NCI-H1105 (cell line): ENCODE data around the gene SIGLEC14.
A peak's percentile ranks its signal among the peaks of the same experiment; 100 is the strongest.
"Not testable (repeated sequence)": the region's sequence is repeated elsewhere in the genome, so short reads cannot be mapped to it uniquely, and the experiment has no call there.

Source experiments
- DNase-seq: peaks from one replicate; lab custom pipeline; 2025; lab: John Stamatoyannopoulos, UW

The SIGLEC14 gene, protein sequence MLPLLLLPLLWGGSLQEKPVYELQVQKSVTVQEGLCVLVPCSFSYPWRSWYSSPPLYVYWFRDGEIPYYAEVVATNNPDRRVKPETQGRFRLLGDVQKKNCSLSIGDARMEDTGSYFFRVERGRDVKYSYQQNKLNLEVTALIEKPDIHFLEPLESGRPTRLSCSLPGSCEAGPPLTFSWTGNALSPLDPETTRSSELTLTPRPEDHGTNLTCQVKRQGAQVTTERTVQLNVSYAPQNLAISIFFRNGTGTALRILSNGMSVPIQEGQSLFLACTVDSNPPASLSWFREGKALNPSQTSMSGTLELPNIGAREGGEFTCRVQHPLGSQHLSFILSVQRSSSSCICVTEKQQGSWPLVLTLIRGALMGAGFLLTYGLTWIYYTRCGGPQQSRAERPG

GRCh38 chr19:51646730-51647129, at the start of gene SIGLEC14:
TSS of gene SIGLEC14 (minus strand) at chr19:51646825. CDS start at chr19:51646759, 66 bp downstream.
- DNase-seq: not testable (repeated sequence)

DNA sequence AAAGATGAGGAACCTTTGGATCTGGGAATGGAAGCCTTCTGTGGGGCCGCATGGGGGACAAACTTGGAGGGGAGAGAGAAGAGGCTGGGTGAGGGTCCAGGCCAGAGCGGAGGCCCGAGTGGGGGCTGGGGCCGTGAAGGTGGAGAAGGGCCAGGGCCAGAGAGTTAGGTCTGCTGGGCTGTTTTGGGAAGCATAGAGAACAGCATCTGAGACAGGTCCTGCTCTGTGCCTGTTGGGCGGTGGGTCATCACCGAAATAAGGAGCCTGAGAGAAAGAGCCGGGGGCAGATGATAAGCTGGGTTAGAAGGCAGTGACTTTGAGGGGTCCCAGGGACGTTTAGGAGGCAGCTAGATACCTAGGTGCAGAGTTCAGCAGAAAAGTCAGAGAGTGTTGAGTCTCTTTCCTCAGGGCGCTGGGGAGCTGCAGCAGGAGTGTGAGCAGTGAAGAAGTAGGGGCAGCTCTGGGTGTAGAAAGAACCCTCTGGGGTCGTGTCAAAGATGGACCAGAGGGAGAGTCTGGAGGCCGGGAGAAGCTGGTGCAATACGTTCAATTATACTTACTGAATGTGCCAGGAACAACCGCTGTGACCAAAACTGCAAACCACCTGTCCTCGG, 49.2 kb upstream of the SIGLEC14 start:
- no peak for DNase-seq

DNA sequence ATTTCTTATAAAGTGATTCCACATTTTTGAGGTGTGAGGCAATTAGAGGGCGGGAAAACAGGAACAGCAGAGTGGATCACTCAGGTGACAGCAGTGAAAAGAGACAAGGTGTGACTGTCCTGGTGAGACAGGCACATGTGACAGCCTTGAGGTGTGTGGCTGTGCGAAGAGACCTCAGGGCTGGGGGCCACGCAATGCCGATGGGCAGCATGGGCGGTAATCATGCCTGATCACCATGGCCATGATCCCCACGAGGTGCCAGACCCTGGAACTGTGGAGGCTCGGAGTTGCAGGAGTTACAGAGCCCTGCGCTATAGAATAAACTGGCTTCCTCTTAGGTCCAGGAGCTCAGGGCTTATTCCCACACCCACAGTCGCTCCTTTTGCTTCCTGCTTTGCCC, 48.5 kb upstream of the SIGLEC14 start:
- DNase-seq: no peak

DNA sequence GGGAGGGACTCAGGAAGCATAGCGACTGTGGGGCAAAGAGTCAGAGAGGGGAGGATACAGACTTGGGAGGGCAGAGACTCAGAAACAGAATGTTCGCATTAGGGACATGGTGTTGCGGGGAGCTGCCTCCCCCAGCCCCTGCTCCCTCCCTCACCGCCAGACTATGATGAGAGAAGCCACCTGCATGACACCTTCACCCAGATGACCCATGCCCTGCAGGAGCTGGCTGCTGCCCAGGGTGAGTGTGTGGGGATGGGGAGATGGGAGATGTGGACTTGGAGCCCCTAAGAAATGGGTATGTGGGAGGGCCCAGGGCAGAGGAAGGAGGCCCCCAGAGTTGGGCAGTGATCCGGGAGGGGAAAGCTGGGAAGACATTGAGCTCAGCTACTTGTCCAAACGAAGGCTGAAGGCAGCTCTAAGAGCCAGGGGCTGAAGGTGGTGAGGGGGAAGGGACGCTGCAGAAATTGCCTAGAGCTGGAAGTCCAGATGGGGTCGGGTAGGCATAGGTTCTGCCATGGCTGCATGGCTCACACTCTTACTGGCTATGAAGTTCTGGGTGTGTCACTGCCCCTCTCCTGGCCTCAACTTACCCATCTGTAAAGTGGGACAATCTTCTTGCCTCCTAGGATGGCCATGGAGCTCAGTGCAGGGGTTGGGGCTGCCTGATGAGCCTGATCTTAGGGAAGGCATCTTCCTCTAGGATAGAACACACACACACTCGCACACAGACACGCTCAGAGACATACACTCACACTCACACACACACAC, 47.9 kb upstream of the SIGLEC14 start:
- DNase-seq: no peak

DNA sequence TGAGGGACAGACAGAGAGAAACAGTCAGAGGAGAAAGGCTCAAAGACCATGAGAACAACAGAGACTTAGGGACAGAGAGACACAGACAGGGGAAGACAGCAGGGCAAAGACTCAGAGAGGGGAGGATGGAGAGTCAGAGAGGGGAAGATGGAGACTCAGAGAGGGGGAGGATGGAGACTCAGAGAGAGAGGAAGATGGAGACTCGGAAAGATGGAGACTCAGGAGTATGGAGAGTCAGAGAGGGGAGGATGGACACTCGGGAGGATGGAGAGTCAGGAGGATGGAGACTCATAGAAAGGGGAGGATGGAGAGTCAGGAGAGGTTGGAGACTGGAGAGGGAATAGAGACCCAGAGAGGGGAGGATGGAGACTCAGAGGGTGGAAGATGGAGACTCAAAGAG, 47.2 kb upstream of the SIGLEC14 start:
- no peak for DNase-seq

DNA sequence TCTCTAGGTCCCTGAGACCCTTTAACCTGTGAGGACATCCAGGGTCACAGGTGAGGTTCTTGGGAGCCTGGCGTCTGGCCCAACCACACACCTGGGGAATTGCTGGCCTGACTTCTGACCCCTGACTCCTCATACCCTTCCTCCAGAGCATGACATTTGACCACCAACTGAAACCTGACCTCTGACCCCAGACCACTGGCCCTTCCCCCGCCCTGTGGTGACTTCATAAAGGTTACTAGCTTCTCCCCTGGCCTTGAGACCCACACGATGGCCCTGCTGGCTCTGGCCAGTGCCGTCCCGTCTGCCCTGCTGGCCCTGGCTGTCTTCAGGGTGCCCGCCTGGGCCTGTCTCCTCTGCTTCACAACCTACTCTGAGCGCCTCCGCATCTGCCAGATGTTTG, 46.6 kb upstream of the SIGLEC14 start, which contains the start of gene SPACA6:
SPACA6 (plus strand) TSS at position 71 of the 400 bp plus-strand sequence; CDS start at position 268, 197 bp downstream.
- DNase-seq: no peak

GRCh38 chr19:51692468-51692867, 45.8 kb upstream of the SIGLEC14 start:
- DNase-seq: no peak

DNA sequence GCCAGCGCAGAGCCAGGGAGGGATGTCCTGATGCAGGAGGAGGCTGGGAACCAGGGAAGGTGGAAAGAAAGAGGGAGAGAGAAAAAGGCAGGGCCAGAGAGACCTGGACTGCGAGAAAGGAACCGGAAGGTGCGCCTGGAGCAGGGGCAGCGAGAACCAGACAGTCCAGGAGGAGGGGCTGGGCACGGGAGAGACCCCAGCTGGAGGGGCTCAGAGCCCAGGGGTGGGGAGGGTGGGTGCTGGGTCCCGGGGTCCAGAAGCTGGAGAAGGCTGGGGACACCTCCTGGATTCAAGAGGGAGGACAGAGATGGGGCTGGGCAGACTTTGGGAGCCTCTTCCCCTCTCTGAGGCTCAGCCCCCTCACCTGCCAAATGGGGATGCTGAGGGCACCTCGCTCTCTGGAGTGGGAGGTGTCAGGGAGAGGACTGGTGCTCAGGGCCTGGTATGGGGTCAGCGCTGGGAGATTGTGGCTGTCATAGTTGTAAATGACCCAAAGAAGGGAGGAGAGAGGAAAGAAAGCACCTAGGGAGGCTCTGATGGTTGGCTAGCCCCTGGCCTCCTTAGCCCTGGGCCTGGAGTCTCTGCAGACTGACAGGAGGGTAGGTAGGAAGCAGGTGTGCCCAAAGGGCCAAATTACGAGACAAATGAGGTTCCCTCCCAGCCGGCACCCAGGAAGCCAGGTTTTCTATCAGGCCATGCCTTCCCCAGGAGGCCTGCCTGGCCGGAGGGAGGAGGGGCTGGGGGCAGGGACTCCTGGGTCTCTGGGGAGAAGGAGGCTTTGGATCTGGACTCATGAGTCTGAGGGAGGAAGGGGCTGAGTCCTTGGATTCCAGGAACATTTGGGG, 45.2 kb upstream of the SIGLEC14 start:
- DNase-seq: no peak

DNA sequence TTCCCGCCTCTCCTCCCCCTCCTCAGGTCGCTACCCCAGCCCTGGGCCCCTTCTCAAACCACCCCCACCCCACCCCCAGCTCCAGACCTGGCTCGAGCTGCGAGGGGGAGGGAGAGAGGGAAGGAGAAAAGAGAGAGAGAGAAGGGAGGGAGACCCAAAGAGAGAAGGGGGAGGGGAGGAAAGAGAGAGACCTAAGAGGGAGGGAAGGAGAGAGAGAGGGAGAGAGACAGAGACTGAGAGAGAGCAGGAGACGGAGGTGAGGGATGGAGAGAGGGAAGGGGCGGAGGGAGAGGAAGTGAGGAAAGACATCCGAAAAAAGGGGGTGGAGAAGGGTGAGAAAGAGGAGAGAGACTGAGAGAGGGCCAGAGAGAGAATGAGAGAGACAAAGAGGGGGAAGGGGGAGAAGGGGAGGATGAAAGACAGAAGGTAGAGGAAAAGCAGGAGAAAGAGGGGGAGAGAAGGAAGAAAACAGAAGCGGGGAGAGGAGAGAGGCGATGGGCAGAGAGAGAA, 44.5 kb upstream of the SIGLEC14 start:
- no peak for DNase-seq

- peak; percentile 54 for DNase-seq
Measured at GRCh38 chr19:51690454-51691073, 43.9 kb upstream of the SIGLEC14 start.

DNA sequence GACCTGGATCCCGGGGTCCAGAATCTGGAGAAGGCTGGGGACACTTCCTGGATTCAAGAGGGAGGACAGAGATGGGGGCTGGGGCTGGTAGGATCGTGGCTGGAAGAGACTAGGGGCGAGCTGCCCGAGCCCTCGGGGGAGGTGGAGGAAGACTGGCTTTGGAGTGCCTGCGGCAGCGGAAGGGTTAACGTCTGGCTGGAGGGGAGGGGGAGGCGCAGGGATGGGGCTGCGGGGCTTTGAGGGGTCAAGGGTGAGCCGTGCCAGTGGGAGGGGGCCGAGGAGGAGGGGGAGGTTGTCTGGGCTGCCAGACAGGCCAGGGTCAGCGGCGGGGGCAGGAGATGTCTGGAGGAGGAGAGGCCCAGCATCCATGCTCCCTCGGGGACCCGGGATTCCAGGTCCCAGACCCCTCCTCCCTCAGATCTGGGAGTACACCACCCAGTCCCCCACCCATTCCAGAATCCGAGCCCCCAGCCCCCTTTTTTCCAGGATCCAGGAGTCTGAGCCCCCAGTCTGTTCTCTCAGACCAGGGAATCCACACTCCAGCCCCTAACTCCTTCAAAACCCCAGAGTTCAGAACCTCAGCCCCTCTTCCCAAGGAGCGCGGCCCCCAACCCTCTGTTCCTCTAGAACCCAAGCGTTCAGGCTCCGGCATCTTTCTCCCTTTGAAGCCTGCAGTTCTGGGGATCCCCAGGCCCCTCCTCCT, 43.3 kb upstream of the SIGLEC14 start:
- no peak for DNase-seq

DNA sequence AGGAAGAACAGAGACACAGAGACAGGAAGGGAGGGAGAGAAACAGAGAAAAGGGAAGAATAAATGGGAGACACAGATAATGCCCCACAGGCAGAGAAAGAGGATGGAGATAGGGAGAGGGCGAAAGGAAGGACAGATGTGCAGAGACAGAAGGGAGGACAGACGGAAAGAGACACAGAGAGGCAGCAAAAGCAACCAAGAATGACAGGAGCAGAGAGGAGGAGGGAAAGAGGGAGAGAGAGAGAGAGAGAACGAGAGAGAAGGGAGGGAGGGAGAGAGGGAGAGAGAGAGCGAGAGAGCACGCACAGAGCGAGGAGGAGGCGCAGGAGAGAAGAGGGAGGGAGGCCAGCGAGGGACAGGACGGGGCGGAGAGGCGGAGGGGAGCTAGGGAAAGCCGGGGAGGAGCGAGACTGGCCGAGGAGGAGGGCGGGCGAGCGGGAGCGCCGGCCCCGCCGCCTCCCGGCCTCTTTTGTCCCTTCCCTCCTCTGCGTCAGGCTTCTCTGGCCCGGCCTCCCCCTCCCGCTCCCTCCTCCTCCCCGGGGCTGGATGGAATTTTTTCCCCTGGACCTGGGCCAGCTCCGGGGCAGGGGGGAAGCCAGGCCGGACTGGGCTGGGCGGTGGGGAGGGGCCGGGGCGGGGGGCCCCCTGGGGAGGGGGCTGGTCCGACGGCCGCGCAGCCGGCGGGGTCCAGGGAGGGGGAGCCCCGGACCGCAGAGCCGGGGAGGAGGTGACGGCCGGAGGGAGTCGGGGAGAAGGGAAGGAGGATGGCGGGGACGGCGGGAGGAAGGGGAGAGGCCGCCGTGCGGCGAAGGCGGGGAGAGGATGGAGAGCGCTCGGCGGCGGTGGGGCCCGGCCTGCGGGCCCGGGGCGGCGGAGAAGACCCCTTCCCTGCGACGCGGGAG, 42.3 kb upstream of the SIGLEC14 start:
- DNase-seq: peak; percentile 76

DNA sequence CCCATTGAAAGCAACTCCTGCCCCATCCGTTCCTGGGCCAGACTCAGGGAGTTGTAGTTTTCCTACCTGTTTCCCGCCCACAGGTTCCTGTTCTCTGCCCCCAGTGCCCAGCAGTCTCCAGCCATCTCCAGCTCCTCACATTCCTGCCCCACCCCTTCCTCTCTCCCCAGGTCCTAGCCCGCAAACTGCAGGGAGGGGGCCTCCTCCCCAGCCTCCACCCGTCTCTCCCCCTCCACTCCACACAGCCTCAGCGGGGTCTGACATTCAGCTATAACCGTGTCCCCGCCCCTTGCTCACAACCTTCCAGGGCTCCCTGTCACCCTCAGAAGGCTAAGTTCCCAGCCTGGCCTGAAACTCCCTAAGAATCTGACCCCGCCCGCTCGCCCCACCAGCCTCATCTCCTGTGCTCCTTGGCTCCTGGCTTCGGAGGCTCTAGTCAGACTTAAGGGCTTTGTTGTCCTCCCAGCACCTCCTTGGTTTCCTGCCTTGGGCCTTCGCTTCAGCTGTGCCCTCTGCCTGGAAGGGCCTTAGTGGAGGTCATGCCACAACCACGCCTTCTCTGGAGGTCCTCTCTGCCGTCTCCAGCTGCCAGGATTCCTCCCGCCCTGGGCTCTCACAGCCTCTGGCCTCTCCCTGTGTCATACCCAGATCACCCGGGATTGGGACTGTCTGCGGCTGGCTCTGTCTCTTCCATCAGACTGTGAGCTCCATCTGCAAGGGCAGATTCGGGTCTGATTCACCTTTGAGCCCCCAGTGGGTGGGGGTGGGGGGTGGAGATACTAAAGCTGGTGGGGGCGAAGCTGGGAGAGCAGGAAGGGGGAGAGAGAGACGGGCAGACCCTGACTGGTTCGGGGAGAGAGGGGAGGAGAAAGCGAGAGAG, 41.4 kb upstream of the SIGLEC14 start:
- DNase-seq: no peak

- DNase-seq: no peak
Measured at GRCh38 chr19:51686171-51686570, 39.5 kb upstream of the SIGLEC14 start.

GRCh38 chr19:51681286-51681941, 34.8 kb upstream of the SIGLEC14 start:
- DNase-seq: no peak

GRCh38 chr19:51680474-51680873, 33.8 kb upstream of the SIGLEC14 start:
- DNase-seq: no peak

- DNase-seq: no peak
Measured at GRCh38 chr19:51676566-51677083, 30.0 kb upstream of the SIGLEC14 start.
